PFSK-1 (cell line): ENCODE results near the gene FKBP8.

Experiments used
- POLR2AphosphoS5 ChIP-seq: IDR thresholded peaks from 2 replicates; pipeline ENCODE4 v1.6.1; 2012; ENCODE audit warnings: low read depth, mild to moderate bottlenecking, control low read depth, low read length, moderate library complexity
- REST ChIP-seq, 2 experiments: IDR thresholded peaks; 2 replicates each; pipeline versions ENCODE4 v1.6.1 to v1.8.0; 2011 to 2012; ENCODE audit warnings: low read depth in 2 of 2, low read length in 2 of 2, control low read depth in 1 of 2, inconsistent platforms in 1 of 2, mild to moderate bottlenecking in 1 of 2, moderate library complexity in 1 of 2; ENCODE audit not compliant: insufficient read depth in 1 of 2
- SIN3A ChIP-seq: IDR thresholded peaks from 2 replicates; pipeline ENCODE4 v1.6.1; 2012; ENCODE audit warnings: mild to moderate bottlenecking, low read length, moderate library complexity, borderline replicate concordance; ENCODE audit not compliant: insufficient read depth
- TAF1 ChIP-seq: IDR thresholded peaks from 2 replicates; pipeline ENCODE4 v1.6.1; 2012; ENCODE audit warnings: low read length, control low read depth, borderline replicate concordance; ENCODE audit not compliant: insufficient read depth

GRCh38 chr19:18576383-18576782 lies 33.0 kb upstream of the FKBP8 start:
- TF ChIP-seq REST (IDR thresholded peaks at IDR 0.05; ENCODE audit: insufficient read depth in 1 of 2, low read depth in 2 of 2, low read length in 2 of 2) (no peak), SIN3A (no peak), POLR2AphosphoS5 (no peak), TAF1 (no peak)
